HUDEP-2 (cell line): ENCODE data around the gene CES3.
"Not testable (repeated sequence)": the region's sequence is repeated elsewhere in the genome, so short reads cannot be mapped to it uniquely, and the experiment has no call there.

ENCODE experiments used
- DNase-seq, 76 experiments: peaks; one replicate each; lab custom pipeline; 2025; ENCODE audit not compliant: unreplicated experiment in 76 of 76; lab: John Stamatoyannopoulos, UW

CES3 gene

GRCh38 chr16:66961914-66962313, 848 bp downstream of the CES3 start:
- DNase-seq, result no peak

DNA sequence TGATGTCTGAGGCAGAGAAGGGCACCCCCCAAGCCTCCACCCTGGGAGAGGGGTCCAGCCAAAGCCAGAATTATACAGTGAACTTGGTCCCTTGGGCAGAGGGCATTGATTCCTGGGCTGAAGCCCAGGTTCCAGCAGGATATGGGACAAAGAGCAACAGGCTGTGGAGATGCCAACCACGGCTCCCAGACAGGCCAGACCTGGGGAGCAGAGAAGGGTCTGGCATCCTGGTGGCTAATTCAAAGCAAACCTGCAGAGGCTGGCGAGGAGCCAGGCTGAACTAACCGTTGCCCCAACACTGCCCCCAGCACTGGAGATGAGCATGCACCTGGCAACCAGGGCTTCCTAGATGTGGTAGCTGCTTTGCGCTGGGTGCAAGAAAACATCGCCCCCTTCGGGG, 3.0 kb downstream of the CES3 start:
- no peak for DNase-seq

GRCh38 chr16:66968847-66969246, 7.8 kb downstream of the CES3 start:
- DNase-seq, result no peak

DNA sequence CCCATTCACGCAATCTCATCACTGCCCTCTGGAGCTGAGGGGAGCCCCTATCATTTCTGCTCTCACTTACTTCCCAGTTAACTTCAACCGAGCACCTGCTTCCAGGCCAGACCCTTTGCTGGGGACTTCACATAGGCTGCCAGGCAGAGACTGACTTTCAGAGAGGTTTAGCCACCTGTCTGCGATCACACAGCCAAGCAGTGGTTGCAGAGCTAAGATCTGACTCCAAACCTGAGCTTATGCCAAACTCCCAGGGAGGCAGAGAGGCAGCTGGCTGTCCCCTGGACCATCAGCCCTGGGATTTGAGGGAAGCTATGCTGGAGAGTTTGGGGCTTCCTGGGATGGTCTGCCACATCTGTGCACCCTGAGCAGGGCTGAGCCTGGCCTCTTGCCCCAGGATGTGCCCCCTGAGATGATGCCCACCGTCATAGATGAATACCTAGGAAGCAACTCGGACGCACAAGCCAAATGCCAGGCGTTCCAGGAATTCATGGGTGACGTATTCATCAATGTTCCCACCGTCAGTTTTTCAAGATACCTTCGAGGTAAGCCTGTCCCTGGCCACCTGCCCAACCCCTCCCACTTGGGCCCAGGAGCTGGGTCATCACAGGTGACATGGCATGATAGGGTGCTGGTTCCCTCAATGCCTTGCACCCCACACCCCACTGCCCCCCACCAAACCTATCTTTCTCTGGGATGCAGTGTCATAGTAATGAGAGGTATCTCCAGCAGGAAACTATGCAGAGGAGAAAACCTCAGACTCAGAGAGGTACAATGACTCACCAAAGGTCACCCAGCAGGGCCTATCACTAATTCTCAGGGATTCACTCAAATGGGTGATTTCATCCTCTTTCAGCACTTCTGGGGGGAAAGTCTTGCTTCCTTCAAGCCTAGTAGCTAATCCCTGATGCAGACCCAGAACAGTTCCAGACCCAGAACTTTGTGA, 10.0 kb downstream of the CES3 start:
- no peak for DNase-seq

- DNase-seq, result no peak
Observed at GRCh38 chr16:66972983-66973382, 11.9 kb downstream of the CES3 start.

- DNase-seq, result no peak
Observed at GRCh38 chr16:66973716-66974115, 12.7 kb downstream of the CES3 start.

GRCh38 chr16:66974156-66974931, 13.3 kb downstream of the CES3 start:
- not testable (repeated sequence) for DNase-seq

GRCh38 chr16:66974932-66975246, 13.8 kb downstream of the CES3 start:
- peak in 1 of 76 experiments; percentile 2 for DNase-seq

- DNase-seq, result no peak
Observed at GRCh38 chr16:66975302-66975893, 14.3 kb downstream of the CES3 start.

GRCh38 chr16:66976746-66977145, 15.7 kb downstream of the CES3 start:
- no peak for DNase-seq

- peak in 70 of 76 experiments; percentile 12 to 86 (median 68) for DNase-seq
Observed at GRCh38 chr16:66977341-66978113, 16.5 kb downstream of the CES3 start.

DNA sequence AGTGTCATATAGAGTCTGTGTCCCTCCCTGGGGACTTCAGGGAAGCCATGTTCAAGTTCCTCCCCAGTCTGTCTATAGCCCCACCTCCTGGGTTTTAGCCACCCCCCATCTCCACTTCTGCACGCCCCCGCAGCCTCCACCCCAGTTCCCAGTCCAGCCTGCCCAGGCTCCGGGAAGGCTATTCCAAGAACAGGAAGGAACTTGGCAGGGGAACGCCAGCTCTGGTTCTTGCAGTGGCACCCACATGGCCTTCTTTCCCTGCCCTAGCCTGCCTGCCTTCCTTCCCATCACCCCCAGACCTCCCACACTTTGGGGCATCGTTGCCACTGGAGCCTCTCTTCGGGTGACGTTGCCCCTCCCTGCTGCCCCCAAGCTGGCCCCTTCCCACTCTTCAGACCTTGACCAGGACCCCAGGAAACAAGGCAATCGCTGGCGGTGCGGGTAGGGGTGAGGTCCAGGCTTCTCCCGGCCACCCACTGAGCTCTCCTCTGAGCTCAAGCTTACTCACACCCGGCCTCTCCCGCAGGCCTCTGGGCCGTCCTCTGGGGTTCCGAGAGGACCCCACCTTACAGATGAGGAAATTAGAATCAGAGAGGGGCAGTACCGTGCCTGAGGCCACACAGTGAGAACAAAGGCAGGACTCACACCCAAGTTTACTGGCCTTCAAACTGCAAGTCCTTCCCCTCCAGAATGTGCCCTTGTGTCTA, 18.1 kb downstream of the CES3 start:
- DNase-seq, result no peak

- DNase-seq, result no peak
Observed at GRCh38 chr16:66983033-66983432, 22.0 kb downstream of the CES3 start.

DNA sequence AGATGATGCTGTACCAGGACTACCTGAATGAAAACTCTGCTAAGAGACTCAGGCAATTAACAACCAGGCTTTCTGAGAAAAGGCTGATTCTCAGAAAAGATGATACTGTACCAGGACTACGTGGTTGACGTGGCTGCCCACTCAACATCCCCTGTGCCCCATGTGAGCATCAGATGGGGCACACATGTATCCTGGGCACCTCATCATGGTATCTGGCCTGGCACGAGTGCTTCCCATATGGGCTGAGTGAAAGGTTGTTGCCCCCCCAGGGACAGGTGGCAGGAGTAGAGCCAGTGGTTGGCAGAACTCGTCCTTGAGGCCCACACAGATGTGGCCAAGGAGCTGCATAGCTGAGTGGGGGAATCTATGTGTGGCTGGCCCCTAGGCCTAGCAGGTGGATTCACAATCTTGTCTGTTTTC, 23.8 kb downstream of the CES3 start:
- no peak for DNase-seq

DNA sequence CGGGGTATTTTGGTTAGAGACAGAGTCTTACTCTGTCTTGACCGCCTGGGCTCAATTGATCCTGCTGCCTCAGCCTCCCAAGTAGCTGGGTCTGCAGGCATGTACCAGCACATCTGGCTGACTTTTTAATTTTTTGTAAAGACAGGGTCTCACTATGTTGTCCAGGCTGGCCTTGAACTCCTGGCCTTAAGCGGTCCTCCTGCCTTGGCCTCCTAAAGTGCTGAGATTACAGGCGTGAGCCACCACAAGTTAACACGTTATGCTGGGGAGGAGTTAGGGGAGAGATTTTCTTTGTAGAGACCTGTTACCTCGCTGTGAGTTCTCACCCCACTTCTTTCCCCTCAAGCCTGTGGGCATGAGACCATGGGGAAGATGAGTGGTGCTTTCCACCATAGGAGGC, 25.5 kb downstream of the CES3 start:
- no peak for DNase-seq

GRCh38 chr16:66988197-66988788, 27.2 kb downstream of the CES3 start, which contains the start of gene CES4A:
Gene CES4A (plus strand): TSS chr16:66988589. CDS start chr16:66988773, 184 bp downstream.
- DNase-seq, result peak in 1 of 76 experiments; percentile 15

- no peak for DNase-seq
Observed at GRCh38 chr16:66991545-66992077, 30.5 kb downstream of the CES3 start.

DNA sequence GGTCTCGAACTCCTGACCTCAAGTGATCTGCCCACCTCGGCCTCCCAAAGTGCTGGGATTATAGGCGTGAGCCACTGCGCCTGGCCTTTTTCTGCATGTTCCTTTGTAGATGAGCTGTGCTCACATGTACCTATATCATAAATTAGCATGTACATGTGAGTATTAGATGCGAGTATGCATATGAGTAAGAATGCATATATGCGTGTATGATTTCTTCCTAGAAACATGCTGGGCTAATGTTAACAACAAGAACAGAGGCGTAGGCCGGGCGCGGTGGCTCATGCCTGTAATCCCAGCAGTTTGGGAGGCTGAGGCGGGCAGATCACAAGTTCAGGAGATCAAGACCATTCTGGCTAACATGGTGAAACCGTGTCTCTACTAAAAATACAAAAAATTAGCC, 32.5 kb downstream of the CES3 start:
- DNase-seq, result not testable (repeated sequence)

DNA sequence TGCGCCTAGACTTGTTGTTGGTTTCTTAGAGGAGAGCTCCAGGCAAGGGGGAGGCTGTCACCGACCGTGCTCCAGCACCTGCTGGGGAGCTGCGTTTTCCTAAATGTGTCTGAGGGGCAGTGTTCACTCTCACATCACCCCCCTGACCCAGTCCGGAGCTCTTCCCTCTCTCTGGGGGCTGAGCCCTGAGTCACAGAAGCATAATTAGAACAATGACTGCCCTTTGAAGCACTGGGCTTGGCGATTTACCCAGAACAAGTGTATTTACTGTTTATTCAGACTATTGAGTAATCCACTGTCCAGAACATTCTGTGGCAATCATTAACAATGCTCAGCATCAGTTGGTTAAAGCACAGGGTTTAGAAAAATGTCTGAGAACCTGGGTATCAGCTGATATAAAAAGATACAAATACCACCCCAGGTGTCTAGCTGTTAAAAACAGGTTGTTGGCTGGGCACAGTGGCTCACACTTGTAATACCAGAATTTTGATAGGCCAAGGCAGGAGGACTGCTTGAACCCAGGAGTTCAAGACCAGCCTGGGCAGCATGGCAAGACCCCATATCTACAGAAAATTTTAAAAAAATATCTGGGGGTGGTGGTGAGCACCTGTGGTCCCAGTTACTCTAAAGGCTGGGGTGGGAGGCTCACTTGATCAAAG, 35.4 kb downstream of the CES3 start:
- DNase-seq, result no peak
